Stimulated activated effector memory CD8-positive, alpha-beta T cell treated with anti-CD3 and anti-CD28 coated beads, Interleukin-12 subunit alpha, Interleukin-12 subunit beta, amount 100 ng/mL, for 72 hours (primary cell): ENCODE results near the gene TMEM14A.
"Not testable (repeated sequence)": the region's sequence is repeated elsewhere in the genome, so short reads cannot be mapped to it uniquely, and the experiment has no call there.

Experiments used
- ATAC-seq: fragments of 150-1000 bp; cut with Tn5 transposase; 2 replicates; pipeline ENCODE4 v1.10.0; 2021
- DNase-seq, 2 donors: peaks; one replicate each; pipeline ENCODE4 v3.0.0; 2021 to 2022; ENCODE audit warnings: low spot score in 2 of 2
- H3K27ac Mint-ChIP-seq: one replicate; pipeline ENCODE4 v1.8.0; 2022; ENCODE audit warnings: mild to moderate bottlenecking, mixed read lengths
- H3K36me3 Mint-ChIP-seq: one replicate; pipeline ENCODE4 v1.8.0; 2022; ENCODE audit warnings: mild to moderate bottlenecking, mixed read lengths
- H3K4me1 Mint-ChIP-seq: one replicate; pipeline ENCODE4 v1.8.0; 2022; ENCODE audit warnings: mixed read lengths
- H3K4me3 Mint-ChIP-seq: one replicate; pipeline ENCODE4 v1.8.0; 2022; ENCODE audit warnings: mild to moderate bottlenecking, mixed read lengths
- H3K9me3 Mint-ChIP-seq: one replicate; pipeline ENCODE4 v1.8.0; 2022; ENCODE audit warnings: mixed read lengths

The TMEM14A gene

DNA sequence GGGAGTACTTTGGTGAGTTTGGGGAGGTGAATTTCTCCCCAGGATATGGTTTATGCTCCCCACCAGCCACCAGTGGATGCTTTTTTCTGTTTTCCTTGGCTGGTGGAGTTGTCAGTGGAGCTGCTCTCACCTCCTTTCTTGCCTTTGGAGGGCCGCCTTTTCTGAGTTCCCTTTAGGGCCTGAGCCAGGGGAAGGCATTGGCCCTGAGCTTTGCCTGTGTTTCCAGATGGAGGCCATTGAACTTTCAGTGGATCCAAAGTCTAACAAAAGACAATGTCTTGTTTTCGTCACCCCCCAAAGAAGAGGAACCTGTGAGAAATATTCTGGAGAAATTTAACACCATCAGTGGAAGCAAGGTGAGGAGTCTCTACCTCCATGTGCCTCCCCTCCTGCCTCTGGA, 4.4 kb upstream of the TMEM14A start:
- no peaks in the 10 kb centered on the region for H3K9me3 Mint-ChIP-seq
- no peaks in the 10 kb centered on the region for H3K36me3 Mint-ChIP-seq
- no peak overlapping the region for H3K27ac Mint-ChIP-seq
- no peak for DNase-seq
- no peak overlapping the region for H3K4me3 Mint-ChIP-seq
- H3K4me1 Mint-ChIP-seq: peaks cover 9% of the 10 kb centered on the region
- no peak for ATAC-seq

DNA sequence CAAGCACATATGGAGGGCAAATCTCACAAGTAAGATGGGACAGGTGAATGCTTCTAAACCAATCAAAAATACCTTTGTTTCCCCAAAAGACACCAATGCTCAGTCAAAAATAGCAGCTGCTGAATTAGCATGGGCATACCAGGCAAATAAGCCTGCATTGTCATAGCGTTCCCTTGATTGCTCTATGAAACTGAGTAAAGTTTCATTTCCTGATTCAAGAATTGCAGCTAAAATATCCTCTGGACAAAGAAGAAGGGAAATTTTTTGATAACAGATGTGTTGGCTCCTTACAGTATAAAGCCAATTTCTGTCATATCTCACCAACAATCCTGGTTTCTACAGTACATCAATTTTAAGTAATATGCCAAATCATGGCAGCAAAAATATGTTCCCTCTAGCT, 3.3 kb upstream of the TMEM14A start:
- Mint-ChIP-seq H3K27ac (no peak overlapping the region), H3K9me3 (no peaks in the 10 kb centered on the region), H3K4me3 (no peak overlapping the region), H3K4me1 (peaks cover 19% of the 10 kb centered on the region), H3K36me3 (no peaks in the 10 kb centered on the region)
- ATAC-seq: no peak
- no peak for DNase-seq

DNA sequence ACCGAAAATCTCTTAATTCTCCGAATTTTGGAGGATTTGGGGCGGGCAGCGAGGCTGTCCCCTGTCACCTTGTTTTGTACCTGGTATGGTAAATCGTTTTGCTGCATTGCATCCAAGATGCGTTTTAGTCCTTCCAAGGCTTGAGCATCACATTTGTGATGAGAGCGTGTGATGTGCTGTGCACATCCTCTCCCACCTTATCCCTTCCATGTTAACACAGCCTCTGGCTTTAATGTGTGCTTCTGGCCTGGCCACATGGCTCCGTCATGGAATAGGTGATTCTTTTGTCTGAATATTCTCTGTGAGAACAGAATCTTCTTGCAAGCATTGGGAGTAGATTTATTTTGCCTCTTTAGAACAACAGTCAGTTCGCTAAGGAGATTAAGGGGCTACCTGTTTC, 763 bp downstream of the TMEM14A start:
- ATAC-seq: no peak
- peak overlapping the region; percentile 71 for H3K27ac Mint-ChIP-seq

DNA sequence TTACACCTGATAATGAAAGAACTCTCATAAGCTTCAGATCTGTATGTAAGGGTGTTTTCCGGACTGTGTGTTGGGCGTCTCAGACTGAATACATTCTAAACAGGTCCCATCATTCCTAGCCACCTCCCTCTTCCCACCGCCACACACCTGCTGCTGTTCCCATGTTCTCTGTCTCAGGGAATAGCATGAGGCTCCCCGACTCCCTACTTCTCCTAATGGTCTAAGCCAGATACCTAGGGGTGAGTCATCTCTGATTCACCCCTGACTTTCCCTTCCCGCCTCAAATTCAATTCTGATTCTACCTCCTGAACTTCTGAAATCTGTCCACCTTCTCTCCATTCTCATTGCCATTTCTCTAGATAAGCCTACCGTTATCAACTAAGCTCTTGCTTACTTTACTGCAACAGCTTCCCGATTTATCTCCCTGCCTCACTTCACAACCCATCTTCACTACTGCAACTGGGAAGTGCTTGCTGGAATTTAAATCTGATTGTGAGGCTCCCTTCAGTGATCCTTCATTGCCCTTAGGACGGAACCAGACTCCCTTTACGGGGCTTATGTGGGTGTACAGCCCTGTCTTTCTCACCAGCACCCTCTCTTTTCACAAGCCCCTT, 1.6 kb downstream of the TMEM14A start:
- ATAC-seq: no peak
- DNase-seq: no peak
- Mint-ChIP-seq H3K9me3 (no peaks in the 10 kb centered on the region), H3K36me3 (peaks cover 4% of the 10 kb centered on the region), H3K4me1 (peaks cover 33% of the 10 kb centered on the region), H3K27ac (no peak overlapping the region), H3K4me3 (peak overlapping the region; percentile 79)

More for the DNA sequence above, 763 bp downstream of the TMEM14A start:
- DNase-seq: no peak
- Mint-ChIP-seq H3K4me3 (peak overlapping the region; percentile 79), H3K4me1 (peaks cover 33% of the 10 kb centered on the region), H3K36me3 (no peaks in the 10 kb centered on the region), H3K9me3 (no peaks in the 10 kb centered on the region)

DNA sequence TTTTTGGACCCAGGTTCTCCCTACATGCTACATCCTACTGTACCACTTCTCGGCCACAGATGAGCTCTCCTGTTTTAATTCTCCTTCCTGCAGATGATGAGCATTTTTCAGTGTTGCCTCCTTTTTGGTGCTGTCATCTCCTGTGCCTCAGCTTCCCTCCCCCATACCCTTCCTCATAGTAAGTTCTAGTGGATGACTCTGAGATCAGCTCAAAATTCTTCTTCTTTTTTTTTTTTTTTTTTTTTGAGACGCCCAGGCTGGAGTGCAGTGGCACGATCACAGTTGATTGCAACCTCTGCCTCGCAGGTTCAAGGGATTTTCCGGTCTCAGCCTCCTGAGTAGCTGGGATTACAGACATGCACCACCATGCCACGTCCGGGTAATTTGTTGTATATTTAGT, 3.8 kb downstream of the TMEM14A start:
- Mint-ChIP-seq H3K27ac (no peak overlapping the region), H3K4me3 (no peak overlapping the region), H3K36me3 (peaks cover 10% of the 10 kb centered on the region), H3K9me3 (no peaks in the 10 kb centered on the region), H3K4me1 (peaks cover 33% of the 10 kb centered on the region)
- ATAC-seq: no peak
- no peak for DNase-seq

DNA sequence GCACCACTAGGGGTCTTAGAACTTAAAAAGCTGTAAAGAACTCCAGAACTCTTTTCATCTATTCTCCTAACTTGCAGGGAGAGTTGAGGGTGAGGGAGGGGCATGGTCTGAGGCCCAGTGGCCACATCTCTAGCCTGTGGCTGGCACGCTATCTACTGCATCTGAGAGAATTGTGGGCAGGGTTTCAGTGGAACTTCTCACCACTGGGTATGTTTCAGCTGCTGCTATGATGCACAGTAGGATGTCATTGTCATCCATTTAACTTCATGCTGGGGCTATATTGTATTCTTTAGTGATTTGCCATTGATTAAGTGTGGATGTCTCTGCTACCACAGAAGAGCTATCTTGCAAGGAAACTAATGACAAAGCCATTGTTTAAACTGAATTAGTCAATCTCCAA, 4.5 kb downstream of the TMEM14A start:
- Mint-ChIP-seq H3K36me3 (peaks cover 10% of the 10 kb centered on the region), H3K9me3 (no peaks in the 10 kb centered on the region), H3K4me1 (peaks cover 33% of the 10 kb centered on the region), H3K27ac (no peak overlapping the region), H3K4me3 (no peak overlapping the region)
- ATAC-seq (peak; percentile 5), DNase-seq (no peak)

DNA sequence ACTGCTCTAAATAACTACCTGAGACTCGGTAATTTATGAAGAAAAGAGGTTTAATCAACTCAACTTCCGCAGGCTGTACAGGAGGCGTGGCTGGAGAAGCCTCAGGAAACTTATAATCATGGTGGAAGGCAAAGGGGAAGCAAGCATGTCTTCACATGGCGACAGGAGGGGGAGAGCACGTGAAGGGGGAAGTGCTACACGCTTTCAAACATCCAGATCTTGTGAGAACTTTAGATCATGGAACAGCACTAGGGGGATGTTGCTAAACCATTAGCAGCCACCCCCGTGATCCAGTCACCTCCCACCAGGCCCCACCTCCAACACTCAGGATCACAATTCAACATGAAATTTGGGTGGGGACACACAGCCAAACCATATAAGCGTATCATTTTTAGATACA, 5.7 kb downstream of the TMEM14A start:
- ATAC-seq, H3K9me3 Mint-ChIP-seq, H3K4me3 Mint-ChIP-seq, H3K27ac Mint-ChIP-seq, DNase-seq: not testable (repeated sequence)
- H3K36me3 Mint-ChIP-seq: peaks cover 12% of the 10 kb centered on the region
- H3K4me1 Mint-ChIP-seq: peaks cover 23% of the 10 kb centered on the region

DNA sequence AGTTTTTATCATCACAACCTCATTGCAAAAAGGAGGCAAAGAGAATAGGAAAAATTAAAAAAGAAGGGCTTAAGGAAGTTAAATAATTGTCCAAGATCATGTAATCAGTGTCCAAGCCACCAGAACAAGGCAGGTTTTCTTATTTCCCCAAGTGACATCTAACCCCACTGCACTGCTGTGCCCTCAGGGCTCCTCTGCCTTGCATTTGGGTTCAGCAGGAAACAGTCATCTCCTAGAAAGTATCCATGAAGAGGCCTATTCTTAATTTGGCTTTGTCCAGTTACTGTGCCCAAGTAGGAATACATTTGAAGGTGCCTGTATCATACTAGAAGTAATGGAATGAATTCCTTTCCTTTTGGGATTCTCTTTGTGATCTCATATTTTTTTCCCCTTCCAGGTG, 10.5 kb downstream of the TMEM14A start:
- Mint-ChIP-seq H3K4me3 (no peak overlapping the region), H3K4me1 (peaks cover 6% of the 10 kb centered on the region), H3K9me3 (no peaks in the 10 kb centered on the region), H3K36me3 (peaks cover 40% of the 10 kb centered on the region), H3K27ac (no peak overlapping the region)
- DNase-seq (no peak), ATAC-seq (no peak)

DNA sequence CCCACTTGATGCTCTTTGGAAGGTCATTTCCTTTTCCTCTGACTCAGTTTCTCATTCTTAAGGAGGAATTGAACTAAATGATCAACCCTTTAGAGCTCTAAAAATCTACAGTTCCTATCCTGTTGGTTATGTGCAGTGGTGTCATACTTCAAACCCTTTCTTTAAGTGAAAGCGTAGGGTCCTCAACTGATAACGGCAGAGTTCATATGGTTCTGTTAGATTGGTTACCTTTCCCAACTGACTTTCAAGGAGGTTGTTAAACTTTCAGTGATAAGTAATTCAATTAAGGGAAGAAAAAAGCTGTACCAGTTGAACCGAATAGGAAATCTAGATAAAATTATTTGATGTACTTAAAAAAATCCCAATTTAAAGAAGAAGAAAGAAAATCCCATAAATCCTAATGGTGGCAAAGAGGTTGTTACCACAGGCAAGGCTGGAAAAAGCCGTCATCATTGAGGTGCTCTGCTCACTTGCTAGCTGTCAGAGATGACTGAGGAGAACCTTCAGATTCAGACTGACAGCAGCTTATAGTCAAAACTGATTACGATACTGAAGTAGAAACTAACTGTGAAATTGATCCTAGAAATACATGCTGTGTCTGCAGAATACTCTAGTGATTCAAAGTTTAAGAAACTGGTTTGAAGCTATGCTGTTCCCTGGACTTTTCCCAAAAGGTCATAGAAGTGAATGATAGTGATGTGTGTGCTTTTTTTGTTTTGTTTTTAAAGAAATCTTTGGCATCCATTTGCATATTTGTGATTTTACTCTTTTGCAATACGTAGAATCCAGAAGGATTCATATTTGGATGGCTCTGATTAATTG, 16.2 kb downstream of the TMEM14A start:
- DNase-seq (no peak), ATAC-seq (no peak)
- no peaks in the 10 kb centered on the region for H3K9me3 Mint-ChIP-seq
- peaks cover 6% of the 10 kb centered on the region for H3K4me1 Mint-ChIP-seq
- peaks cover 24% of the 10 kb centered on the region for H3K36me3 Mint-ChIP-seq
- no peak overlapping the region for H3K4me3 Mint-ChIP-seq
- no peak overlapping the region for H3K27ac Mint-ChIP-seq

DNA sequence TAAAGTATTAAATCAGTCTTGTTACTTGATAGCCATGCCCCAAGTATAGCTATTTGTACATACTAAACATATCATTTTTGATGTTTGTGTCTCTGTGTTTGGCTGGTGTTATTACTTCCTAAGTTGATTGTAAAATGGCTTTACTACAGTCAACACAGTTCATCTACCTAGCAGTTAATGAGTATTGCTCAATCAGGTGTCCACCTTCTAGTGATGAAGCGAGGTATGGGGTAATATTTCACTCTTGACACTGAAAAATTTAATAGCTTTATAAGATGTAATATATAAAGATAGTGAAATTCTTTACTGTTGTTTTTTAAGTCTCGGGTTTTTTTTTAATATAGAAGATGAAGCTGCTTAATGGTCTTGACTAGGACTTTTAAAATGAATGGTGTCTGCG, 18.9 kb downstream of the TMEM14A start:
- no peaks in the 10 kb centered on the region for H3K9me3 Mint-ChIP-seq

DNA sequence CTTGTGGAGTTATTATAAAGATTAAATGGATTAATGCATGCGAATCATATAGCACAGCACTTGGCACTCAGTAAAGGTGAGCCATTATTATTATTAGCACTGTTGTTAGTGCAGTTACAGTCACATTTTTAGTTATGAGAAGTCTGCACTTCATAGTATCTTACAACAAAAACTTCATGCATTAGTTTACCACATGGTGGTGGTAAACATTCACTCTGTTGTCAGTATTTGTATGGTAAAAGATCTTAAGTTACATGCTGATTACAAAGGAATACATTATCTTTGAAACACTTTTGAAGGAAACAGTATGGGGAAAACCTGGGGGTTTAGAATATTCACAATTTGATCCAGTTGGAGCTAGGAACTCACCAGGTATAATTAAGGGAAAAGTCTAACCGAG, 20.8 kb downstream of the TMEM14A start:
- Mint-ChIP-seq H3K36me3 (no peaks in the 10 kb centered on the region), H3K4me3 (no peak overlapping the region), H3K9me3 (no peaks in the 10 kb centered on the region), H3K4me1 (no peaks in the 10 kb centered on the region), H3K27ac (no peak overlapping the region)
- ATAC-seq (no peak), DNase-seq (no peak)

More for the DNA sequence above, 18.9 kb downstream of the TMEM14A start:
- no peak overlapping the region for H3K4me3 Mint-ChIP-seq
- DNase-seq: no peak
- H3K4me1 Mint-ChIP-seq: peaks cover 4% of the 10 kb centered on the region
- no peak for ATAC-seq
- H3K27ac Mint-ChIP-seq: no peak overlapping the region
- H3K36me3 Mint-ChIP-seq: no peaks in the 10 kb centered on the region

DNA sequence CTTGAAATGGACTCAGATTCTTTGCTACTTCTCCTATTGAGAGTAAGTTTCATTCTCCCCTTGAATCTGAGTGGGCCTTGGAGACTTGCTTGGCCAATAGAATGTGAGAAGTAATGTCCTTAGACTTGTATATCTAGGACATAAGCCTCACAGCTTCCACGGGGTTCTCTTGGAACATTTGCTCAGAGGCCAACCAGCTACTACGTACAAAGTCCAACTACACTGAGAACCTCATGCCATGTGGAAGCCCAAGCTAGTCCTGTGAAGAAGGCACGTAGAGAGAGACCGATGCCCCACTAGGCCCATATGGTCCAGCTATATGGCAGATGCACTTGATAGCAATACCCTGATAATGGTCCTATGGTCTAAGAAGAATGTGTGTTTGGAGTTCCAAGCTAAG, 22.9 kb downstream of the TMEM14A start:
- Mint-ChIP-seq H3K4me3 (no peak overlapping the region), H3K36me3 (no peaks in the 10 kb centered on the region), H3K4me1 (no peaks in the 10 kb centered on the region), H3K9me3 (no peaks in the 10 kb centered on the region), H3K27ac (no peak overlapping the region)
- ATAC-seq (no peak), DNase-seq (no peak)

DNA sequence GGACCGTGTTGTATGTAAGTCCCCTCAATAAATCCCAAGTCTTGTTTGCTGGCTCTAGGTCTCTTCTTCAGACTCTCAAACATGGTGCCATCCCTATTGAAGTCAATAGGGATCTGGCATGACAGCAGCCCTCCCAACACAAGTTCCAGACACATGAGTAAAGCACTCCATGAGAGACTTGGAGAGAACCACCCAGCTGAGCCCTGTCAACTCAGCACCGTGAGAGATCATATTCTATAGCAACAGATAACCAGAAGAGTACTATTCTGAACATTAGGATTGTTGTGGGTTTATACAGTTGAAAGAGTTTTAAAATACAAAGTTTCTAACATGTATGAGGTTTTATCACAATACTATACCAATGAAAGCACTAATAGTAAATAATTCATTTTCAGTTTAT, 23.5 kb downstream of the TMEM14A start:
- H3K9me3 Mint-ChIP-seq: no peaks in the 10 kb centered on the region
- H3K27ac Mint-ChIP-seq: no peak overlapping the region
- DNase-seq: no peak
- H3K4me3 Mint-ChIP-seq: no peak overlapping the region
- no peaks in the 10 kb centered on the region for H3K36me3 Mint-ChIP-seq
- H3K4me1 Mint-ChIP-seq: no peaks in the 10 kb centered on the region
- ATAC-seq: no peak

DNA sequence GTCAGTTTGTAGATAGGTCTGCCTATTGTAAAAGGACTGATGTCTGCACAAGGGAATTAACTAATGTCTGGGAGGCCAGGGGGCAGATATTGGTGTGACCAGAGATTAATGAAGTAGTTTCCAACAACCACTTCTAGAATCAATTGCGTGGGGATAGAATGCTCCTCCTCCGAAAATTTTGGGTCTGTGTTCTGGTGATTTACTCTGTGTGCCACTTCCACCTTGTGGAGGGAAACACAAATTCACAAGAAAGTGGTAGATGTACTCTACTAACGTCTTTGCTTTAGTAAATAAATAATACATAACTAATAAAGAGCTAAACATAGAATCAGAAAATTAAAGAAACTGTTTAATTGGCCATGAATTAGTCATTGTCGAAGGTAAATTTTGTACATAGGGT, 25.5 kb downstream of the TMEM14A start:
- DNase-seq: no peak
- H3K4me3 Mint-ChIP-seq: no peak overlapping the region
- H3K4me1 Mint-ChIP-seq: no peaks in the 10 kb centered on the region
- H3K9me3 Mint-ChIP-seq: no peaks in the 10 kb centered on the region
- no peak for ATAC-seq
- no peak overlapping the region for H3K27ac Mint-ChIP-seq
- no peaks in the 10 kb centered on the region for H3K36me3 Mint-ChIP-seq

DNA sequence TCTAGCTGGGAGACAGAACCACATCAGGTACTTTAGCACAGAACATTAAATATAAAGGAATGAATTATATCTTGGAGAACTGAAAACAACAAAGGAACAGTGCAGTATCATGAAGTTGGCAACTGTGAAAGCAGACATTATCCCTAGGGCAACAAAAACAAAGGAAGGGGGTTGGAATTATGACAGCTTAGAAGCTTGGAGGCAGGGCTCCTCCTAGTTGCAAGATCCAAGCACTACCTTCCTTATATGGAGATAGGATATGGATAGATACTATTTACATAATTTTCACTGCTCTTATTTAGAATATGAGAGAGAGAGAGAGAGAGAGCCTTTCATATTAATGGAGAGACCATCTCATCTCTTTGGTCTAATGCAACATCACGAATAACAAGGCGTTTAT, 27.0 kb downstream of the TMEM14A start:
- ATAC-seq (no peak), DNase-seq (no peak)
- Mint-ChIP-seq H3K27ac (no peak overlapping the region), H3K4me3 (no peak overlapping the region), H3K36me3 (no peaks in the 10 kb centered on the region), H3K4me1 (no peaks in the 10 kb centered on the region), H3K9me3 (no peaks in the 10 kb centered on the region)

DNA sequence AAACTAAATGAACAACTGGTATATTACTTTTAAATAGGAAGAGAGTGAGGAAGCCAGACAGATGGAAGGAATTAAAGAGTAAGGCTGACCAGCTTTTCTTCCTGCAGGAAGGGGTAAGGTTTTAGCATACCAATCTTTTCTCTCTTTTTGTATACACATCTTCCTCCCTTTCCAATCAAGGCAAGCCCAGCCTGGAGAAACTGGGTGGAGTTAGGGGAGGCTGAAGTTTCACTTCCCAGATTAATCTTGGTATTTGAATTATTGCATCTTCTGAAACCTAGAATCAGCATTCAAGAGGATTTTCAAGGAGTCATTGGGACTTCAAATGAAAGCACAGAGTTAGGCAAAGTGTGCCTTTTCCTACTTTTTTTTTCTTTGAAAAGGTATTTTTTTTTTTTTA, 33.1 kb downstream of the TMEM14A start:
- no peak for ATAC-seq
- Mint-ChIP-seq H3K9me3 (no peaks in the 10 kb centered on the region), H3K36me3 (no peaks in the 10 kb centered on the region), H3K27ac (no peak overlapping the region), H3K4me3 (no peak overlapping the region), H3K4me1 (no peaks in the 10 kb centered on the region)
- no peak for DNase-seq
